Hindlimb muscle (tissue), 1 donor: Measurements from ENCODE around the gene MINDY4. TPM values are rescaled to one million over a fixed set of nuclear protein-coding genes. Genes with fewer than 3 reads are reported as not detected.

Experiments used
- DNase-seq: peaks from one replicate; pipeline ENCODE4 v3.0.0-alpha.2; 2013
- polyA plus RNA-seq: library from polyadenylated mRNA; unstranded; fragments of 120-200 nt; gene quantifications from one replicate; pipeline ENCODE4 v1.2.1, GENCODE V29; 2013; ENCODE audit not compliant: insufficient read length

MINDY4 gene
- polyA plus RNA-seq, 1 donor, result 4.7 TPM

- no peak for DNase-seq
Observed at GRCh38 chr7:30933124-30933974, 162.1 kb downstream of the MINDY4 start.

DNA sequence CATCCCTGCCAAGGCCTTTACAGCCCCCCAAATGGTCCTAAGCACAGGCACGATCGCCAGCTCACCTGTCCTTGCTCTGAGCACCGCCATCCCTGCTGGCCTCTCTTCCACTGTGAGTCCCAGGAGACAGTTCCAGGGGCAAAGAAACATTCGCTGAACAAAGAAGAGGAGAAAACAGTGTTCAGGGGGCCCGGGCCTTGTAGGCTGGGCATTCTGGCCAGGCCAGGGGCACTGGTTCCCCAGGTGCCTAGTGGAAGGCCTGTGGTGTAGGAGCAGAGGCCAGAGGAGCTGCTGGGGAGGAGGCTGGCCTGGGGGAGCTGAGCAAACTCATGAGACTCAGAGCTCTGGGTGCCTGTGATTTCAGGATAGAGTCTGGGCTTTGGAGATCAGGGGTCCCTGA, 163.0 kb downstream of the MINDY4 start:
- no peak for DNase-seq

GRCh38 chr7:30934732-30935568, 163.7 kb downstream of the MINDY4 start:
- DNase-seq, result no peak

DNA sequence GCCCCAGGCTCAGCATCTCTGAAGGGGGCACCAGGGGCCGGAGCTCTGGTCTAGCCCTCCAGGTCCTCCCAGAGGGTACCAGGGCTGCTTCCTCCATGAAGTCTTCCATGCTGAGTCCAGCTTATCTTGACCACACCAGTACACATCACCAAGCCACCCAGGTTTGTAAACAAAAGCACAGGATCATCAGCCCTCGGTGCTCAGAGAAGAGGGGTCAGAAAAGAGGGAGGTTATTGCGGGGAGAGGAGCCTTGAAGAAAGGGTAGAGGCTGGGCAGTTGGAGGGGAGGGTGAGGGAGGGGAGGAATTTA, 164.3 kb downstream of the MINDY4 start:
- no peak for DNase-seq

DNA sequence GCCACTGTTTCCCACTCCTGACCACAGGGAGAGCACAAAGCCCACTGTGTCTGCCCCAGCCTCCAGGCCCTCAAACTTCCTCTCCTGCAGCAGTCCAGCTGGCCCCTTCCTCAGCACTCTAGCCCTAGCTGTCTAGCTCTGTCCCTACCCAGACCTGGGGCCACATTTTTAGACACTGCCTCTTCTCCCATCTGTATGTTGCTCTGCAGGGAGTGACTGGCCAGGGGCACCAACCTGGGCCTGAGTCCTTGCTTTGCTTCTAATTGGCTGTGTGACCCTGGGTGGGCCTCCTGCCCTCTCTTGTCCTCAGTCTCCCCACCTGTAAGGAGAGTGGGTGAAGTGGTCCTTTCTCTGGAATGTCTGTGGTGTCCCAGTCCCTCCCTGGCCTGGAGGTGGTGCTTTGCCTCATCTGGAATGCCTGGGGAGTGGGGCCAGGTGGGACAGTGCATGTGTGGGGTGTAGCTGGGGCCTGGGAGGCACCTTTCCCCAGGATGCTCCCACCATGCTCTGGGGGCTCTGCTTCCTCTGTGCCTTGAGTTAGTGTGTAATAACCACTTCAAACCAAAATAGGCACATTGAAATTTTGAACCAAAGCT, 165.5 kb downstream of the MINDY4 start:
- no peak for DNase-seq

- DNase-seq, result no peak
Observed at GRCh38 chr7:30937416-30937815, 166.2 kb downstream of the MINDY4 start.

DNA sequence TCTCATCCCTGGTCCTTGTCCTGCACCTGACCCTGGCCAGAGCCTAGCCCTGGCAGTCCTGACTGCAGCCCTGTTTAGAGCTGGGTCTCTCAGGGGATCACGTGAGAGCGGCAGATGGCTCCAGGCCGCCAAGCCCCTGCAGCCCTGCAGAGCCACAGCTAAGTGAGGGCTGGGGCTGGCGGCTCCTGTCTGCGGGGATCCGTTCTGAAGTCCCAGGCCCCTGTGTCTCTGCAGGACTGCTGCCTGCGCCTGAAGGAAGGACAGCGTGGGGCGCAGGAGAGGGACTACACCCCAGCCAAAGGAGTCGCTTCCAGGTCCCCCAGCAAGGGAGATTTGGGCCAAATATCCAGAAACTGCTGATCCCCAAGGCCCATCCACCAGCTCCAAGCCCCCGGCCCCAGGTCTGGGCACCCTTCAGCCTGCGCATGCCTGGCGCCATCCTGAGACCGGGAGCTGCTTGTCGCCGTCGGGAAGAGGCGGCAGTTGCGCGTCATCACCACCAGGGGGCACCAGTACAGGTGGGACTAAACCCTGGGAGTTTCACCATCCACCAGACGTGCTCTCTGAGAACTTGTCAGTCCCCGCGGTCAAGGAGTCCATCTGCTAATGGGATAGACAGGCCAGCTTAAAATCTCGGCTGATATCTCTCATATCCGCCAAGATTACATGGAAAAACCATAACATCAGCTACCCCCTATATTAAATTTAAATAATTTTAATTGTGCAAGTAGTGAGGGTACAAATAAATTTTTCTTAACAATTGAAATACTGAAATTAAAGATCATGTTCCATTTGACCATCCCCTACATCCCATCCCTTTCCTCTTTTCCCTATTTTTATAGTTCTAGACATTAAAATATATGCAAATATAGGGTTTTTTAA, 167.5 kb downstream of the MINDY4 start:
- DNase-seq, result peak; percentile 73

DNA sequence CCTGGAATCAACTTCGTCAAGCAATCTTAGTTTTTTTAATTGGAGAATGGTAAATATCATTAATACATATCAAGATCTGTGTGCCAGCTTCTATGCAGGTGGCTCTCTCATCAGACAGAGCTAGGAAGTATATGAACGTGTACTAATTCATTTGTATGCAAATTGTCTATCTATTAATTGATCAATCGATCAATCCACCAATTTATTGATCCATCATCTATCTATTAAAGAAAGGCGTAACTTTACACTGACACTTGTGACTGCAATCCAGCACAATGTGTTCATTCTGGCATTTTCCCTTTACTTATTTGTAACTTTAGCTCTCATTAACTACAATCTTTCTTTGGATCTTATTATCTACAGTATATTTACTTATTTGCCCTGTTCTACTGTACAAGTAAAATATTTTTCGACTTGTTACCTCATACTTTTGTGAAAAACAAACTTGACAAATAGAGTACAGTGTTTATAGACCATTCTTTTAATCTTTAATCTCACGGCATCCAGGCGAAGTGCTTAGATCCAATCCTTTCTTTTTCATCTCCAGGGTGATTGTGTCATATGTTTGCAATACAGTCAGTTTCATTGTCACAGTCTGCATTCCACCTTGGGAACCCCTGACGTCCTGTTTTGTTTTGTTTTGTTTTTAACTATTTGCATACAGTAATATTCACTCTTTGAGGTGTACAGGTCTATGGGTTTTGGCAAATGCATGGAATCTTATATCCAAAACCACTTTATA, 170.5 kb downstream of the MINDY4 start:
- DNase-seq, result no peak

Other genes with a start within 250 kb of the MINDY4 start
- 56.7 TPM for gene GARS1, start 176.5 kb upstream of the MINDY4 start, polyA plus RNA-seq
- 1.9 TPM for gene CRHR2, start 89.0 kb upstream of the MINDY4 start, polyA plus RNA-seq
- 11.9 TPM for gene INMT, start 19.3 kb upstream of the MINDY4 start, polyA plus RNA-seq
- gene AQP1, start 140.4 kb downstream of the MINDY4 start, polyA plus RNA-seq, result 116 TPM
- 0.58 TPM for gene GHRHR, start 192.5 kb downstream of the MINDY4 start, polyA plus RNA-seq